Measurements from ENCODE around the gene TUBB1.

TUBB1 gene

DNA sequence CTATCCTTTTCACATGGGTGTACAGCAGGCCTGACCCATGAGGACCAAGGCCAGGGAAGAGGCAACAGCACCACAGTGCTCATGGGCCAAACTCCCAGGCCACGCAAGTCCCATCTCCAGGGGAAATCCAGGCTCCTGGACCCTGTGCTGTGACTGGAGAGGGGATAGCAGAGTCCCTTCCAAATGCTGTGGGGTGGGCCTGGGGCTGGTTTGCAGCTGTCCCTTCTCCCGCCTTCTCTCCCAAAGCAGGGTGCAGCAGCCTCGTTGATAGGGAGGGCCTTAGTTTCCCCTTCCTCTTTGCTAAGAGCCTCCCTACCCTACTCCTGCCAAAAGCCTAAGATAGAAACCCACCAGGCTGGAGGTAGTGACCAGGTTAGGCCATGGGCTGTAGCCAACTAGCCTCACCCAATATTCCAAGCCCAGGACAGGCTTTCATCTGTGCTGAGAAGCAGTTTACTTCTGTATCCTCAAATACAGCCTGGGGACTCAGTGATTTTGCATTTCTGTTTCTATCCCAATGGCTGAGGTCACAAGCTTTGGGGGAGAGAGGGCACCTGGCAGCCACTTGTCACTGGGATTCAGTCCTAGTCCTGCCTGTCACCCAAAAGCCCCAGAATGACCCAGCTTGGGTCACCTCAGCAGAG is 13.6 kb upstream of the TUBB1 start (continued):
- TF ChIP-seq, protein P1, sequence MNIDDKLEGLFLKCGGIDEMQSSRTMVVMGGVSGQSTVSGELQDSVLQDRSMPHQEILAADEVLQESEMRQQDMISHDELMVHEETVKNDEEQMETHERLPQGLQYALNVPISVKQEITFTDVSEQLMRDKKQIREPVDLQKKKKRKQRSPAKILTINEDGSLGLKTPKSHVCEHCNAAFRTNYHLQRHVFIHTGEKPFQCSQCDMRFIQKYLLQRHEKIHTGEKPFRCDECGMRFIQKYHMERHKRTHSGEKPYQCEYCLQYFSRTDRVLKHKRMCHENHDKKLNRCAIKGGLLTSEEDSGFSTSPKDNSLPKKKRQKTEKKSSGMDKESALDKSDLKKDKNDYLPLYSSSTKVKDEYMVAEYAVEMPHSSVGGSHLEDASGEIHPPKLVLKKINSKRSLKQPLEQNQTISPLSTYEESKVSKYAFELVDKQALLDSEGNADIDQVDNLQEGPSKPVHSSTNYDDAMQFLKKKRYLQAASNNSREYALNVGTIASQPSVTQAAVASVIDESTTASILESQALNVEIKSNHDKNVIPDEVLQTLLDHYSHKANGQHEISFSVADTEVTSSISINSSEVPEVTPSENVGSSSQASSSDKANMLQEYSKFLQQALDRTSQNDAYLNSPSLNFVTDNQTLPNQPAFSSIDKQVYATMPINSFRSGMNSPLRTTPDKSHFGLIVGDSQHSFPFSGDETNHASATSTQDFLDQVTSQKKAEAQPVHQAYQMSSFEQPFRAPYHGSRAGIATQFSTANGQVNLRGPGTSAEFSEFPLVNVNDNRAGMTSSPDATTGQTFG (tag by site-specific recombination; IDR thresholded peaks at IDR 0.05; ENCODE audit: borderline replicate concordance): no peak
- TF ChIP-seq ZNF610 (tag by site-specific recombination; IDR thresholded peaks at IDR 0.05; ENCODE audit: borderline replicate concordance): no peak
- no peak for TF ChIP-seq ZNF24 (tag by site-specific recombination; IDR thresholded peaks at IDR 0.05)
- no peak for TF ChIP-seq OSR2 (tag by site-specific recombination; IDR thresholded peaks at IDR 0.05)
- TF ChIP-seq, protein P2, sequence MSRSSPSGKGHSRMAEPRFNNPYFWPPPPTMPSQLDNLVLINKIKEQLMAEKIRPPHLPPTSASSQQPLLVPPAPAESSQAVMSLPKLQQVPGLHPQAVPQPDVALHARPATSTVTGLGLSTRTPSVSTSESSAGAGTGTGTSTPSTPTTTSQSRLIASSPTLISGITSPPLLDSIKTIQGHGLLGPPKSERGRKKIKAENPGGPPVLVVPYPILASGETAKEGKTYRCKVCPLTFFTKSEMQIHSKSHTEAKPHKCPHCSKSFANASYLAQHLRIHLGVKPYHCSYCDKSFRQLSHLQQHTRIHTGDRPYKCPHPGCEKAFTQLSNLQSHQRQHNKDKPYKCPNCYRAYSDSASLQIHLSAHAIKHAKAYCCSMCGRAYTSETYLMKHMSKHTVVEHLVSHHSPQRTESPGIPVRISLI (tag by site-specific recombination; IDR thresholded peaks at IDR 0.05): no peak
- TF ChIP-seq, protein P3, sequence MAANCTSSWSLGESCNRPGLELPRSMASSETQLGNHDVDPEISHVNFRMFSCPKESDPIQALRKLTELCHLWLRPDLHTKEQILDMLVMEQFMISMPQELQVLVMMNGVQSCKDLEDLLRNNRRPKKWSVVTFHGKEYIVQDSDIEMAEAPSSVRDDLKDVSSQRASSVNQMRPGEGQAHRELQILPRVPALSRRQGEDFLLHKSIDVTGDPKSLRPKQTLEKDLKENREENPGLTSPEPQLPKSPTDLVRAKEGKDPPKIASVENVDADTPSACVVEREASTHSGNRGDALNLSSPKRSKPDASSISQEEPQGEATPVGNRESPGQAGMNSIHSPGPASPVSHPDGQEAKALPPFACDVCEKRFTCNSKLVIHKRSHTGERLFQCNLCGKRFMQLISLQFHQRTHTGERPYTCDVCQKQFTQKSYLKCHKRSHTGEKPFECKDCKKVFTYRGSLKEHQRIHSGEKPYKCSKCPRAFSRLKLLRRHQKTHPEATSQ (tag by site-specific recombination; IDR thresholded peaks at IDR 0.05): no peak
- TF ChIP-seq ZNF677 (tag by site-specific recombination; IDR thresholded peaks at IDR 0.05): no peak
- no peak for TF ChIP-seq MZF1 (tag by site-specific recombination; IDR thresholded peaks at IDR 0.05; ENCODE audit: borderline replicate concordance)

DNA sequence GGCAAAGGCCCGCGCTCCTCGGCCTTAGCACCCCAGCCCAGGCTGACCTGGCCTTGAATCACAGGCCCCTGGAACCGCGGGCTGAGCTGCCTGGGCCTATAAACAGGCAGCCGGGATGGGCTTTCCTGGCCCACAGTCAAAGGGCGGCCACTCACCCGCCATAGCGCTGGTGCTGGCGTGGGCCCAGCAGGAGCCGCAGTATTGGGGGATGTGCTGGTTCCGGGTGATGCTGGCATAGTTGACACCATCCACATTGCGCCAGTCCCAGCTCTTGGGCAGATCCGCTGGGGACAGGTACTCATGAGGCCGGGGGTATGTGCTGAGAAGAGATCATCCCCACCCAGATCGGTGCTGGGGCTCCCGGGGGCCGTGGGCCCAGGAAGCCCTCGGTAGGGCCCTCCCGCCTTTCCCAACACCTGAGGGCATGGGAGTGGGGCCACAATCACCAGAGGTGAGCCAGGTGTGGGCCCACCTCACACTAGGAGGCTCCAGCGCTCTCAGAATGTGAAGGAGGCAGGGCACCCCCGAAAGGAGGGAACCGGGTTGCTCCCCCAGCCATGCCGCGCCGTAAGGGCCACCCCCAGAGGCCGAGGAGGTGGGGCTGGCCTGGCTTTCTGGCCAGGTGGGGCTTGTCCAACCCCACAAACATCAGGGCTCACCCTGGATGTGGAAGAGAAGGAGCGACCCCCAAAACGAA is 12.9 kb upstream of the TUBB1 start:
- POLR2A ChIA-PET: interaction anchor here (0.6 kb wide), 1 partner anchor 696 kb away, joined by 5 read pairs; no protein-coding TSS in a partner anchor
- CTCF ChIA-PET: interaction anchor here (0.7 kb wide), 1 partner anchor 26 kb away, joined by 3 read pairs; the partner anchor contains the start of gene ATP5F1E
- Histone ChIP-seq H3K4me3 (ENCODE audit: low read depth, low read length) (peak overlapping the region; percentile 59), H3K4me1 (ENCODE audit: control insufficient read depth, insufficient read depth, low read length) (peaks cover 5% of the 10 kb centered on the region; the same call in 1 of the 2 replicates), H3K36me3 (ENCODE audit: control insufficient read depth in 2 of 2, insufficient read depth in 1 of 2, low read length in 2 of 2) (peaks cover 0 to 11% of the 10 kb centered on the region in 2 experiments; a peak in 1 of 3 replicates), H3K27ac (ENCODE audit: extremely low read depth, low read depth, low read length) (peak overlapping the region; percentile 86), H3K9me3 (ENCODE audit: control insufficient read depth, insufficient read depth, low read depth, low read length) (no peaks in the 10 kb centered on the region)
- no peak for TF ChIP-seq ZNF830 (tag by site-specific recombination; IDR thresholded peaks at IDR 0.05; ENCODE audit: low read depth)
- TF ChIP-seq GLIS2 (tag by site-specific recombination; IDR thresholded peaks at IDR 0.05): no peak
- TF ChIP-seq, protein P4, sequence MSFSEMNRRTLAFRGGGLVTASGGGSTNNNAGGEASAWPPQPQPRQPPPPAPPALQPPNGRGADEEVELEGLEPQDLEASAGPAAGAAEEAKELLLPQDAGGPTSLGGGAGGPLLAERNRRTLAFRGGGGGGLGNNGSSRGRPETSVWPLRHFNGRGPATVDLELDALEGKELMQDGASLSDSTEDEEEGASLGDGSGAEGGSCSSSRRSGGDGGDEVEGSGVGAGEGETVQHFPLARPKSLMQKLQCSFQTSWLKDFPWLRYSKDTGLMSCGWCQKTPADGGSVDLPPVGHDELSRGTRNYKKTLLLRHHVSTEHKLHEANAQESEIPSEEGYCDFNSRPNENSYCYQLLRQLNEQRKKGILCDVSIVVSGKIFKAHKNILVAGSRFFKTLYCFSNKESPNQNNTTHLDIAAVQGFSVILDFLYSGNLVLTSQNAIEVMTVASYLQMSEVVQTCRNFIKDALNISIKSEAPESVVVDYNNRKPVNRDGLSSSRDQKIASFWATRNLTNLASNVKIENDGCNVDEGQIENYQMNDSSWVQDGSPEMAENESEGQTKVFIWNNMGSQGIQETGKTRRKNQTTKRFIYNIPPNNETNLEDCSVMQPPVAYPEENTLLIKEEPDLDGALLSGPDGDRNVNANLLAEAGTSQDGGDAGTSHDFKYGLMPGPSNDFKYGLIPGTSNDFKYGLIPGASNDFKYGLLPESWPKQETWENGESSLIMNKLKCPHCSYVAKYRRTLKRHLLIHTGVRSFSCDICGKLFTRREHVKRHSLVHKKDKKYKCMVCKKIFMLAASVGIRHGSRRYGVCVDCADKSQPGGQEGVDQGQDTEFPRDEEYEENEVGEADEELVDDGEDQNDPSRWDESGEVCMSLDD (tag by site-specific recombination; IDR thresholded peaks at IDR 0.05): 0 out of 2 replicates have a peak, but pooled peaks have one; percentile 25
- TF ChIP-seq ZNF658 (tag by site-specific recombination; IDR thresholded peaks at IDR 0.05): no peak
- TF ChIP-seq, protein P5, sequence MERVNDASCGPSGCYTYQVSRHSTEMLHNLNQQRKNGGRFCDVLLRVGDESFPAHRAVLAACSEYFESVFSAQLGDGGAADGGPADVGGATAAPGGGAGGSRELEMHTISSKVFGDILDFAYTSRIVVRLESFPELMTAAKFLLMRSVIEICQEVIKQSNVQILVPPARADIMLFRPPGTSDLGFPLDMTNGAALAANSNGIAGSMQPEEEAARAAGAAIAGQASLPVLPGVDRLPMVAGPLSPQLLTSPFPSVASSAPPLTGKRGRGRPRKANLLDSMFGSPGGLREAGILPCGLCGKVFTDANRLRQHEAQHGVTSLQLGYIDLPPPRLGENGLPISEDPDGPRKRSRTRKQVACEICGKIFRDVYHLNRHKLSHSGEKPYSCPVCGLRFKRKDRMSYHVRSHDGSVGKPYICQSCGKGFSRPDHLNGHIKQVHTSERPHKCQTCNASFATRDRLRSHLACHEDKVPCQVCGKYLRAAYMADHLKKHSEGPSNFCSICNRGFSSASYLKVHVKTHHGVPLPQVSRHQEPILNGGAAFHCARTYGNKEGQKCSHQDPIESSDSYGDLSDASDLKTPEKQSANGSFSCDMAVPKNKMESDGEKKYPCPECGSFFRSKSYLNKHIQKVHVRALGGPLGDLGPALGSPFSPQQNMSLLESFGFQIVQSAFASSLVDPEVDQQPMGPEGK (tag by site-specific recombination; IDR thresholded peaks at IDR 0.05): peak; percentile 25; the same call in 1 of the 2 replicates
- no peak for TF ChIP-seq ZFHX2 (tag by site-specific recombination; conservative IDR thresholded peaks at IDR 0.05)
- TF ChIP-seq, protein P6, sequence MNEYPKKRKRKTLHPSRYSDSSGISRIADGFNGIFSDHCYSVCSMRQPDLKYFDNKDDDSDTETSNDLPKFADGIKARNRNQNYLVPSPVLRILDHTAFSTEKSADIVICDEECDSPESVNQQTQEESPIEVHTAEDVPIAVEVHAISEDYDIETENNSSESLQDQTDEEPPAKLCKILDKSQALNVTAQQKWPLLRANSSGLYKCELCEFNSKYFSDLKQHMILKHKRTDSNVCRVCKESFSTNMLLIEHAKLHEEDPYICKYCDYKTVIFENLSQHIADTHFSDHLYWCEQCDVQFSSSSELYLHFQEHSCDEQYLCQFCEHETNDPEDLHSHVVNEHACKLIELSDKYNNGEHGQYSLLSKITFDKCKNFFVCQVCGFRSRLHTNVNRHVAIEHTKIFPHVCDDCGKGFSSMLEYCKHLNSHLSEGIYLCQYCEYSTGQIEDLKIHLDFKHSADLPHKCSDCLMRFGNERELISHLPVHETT (tag by site-specific recombination; IDR thresholded peaks at IDR 0.05): no peak
- TF ChIP-seq ZXDB (tag by site-specific recombination; IDR thresholded peaks at IDR 0.05): peak; percentile 37; the same call in 1 of the 2 replicates
- TF ChIP-seq, protein P7, sequence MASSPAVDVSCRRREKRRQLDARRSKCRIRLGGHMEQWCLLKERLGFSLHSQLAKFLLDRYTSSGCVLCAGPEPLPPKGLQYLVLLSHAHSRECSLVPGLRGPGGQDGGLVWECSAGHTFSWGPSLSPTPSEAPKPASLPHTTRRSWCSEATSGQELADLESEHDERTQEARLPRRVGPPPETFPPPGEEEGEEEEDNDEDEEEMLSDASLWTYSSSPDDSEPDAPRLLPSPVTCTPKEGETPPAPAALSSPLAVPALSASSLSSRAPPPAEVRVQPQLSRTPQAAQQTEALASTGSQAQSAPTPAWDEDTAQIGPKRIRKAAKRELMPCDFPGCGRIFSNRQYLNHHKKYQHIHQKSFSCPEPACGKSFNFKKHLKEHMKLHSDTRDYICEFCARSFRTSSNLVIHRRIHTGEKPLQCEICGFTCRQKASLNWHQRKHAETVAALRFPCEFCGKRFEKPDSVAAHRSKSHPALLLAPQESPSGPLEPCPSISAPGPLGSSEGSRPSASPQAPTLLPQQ (tag by site-specific recombination; IDR thresholded peaks at IDR 0.05): peak; percentile 68
- TF ChIP-seq, protein P8, sequence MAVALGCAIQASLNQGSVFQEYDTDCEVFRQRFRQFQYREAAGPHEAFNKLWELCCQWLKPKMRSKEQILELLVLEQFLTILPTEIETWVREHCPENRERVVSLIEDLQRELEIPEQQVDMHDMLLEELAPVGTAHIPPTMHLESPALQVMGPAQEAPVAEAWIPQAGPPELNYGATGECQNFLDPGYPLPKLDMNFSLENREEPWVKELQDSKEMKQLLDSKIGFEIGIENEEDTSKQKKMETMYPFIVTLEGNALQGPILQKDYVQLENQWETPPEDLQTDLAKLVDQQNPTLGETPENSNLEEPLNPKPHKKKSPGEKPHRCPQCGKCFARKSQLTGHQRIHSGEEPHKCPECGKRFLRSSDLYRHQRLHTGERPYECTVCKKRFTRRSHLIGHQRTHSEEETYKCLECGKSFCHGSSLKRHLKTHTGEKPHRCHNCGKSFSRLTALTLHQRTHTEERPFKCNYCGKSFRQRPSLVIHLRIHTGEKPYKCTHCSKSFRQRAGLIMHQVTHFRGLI (tag by site-specific recombination; IDR thresholded peaks at IDR 0.05): no peak
- TF ChIP-seq ZNF174 (tag by site-specific recombination; IDR thresholded peaks at IDR 0.05): no peak
